A549 (cell line): Measurements from ENCODE around the gene FAM227B. TPM values are rescaled to one million over a fixed set of nuclear protein-coding genes. Genes with fewer than 3 reads are reported as not detected.
A peak's percentile ranks its signal among the peaks of the same experiment; 100 is the strongest.
"Not testable (repeated sequence)": the region's sequence is repeated elsewhere in the genome, so short reads cannot be mapped to it uniquely, and the experiment has no call there.

Source experiments
- ATAC-seq, 2 experiments: fragments of 200-7000 bp in 1 of 2; fragments of >200 bp in 1 of 2; cut with Nextera tagmentation in 1 of 2; cut with Tn5 transposase in 1 of 2; 3 replicates each; pipeline versions ENCODE4 v1.8.0 to v1.9.1; 2018 to 2020; ENCODE audit warnings: mild to moderate bottlenecking in 1 of 2, moderate library complexity in 1 of 2
- CTCF ChIA-PET: fragments of 300-600 bp; sonication (Branson Sonifier 250); formaldehyde crosslinking; extraction: SDS; loops from one replicate; lab custom pipeline; 2021; ENCODE audit warnings: antibody characterized with exemption, inconsistent platforms; lab: Yijun Ruan, JAX
- POLR2A ChIA-PET: fragments of 350-600 bp; formaldehyde crosslinking; extraction: SDS; loops from one replicate; lab custom pipeline; 2021; ENCODE audit warnings: antibody characterized with exemption, inconsistent platforms; lab: Yijun Ruan, JAX
- DNase-seq, 2 experiments: peaks; one replicate each; pipeline versions ENCODE4 v3.0.0 to v3.0.0-alpha.2; 2011 to 2016; ENCODE audit warnings: low read depth in 1 of 2, low spot score in 1 of 2
- FAIRE-seq: peaks from 2 replicates; lab custom pipeline; 2011; peaks lifted over from hg19 to GRCh38; lab: Jason Lieb, UNC
- H3K27ac ChIP-seq, 2 experiments: fragments of >200 bp; sonication (Bioruptor Twin); formaldehyde crosslinking; 3 replicates each; pipeline ENCODE4 v1.5.1; 2016 to 2017
- H3K4me1 ChIP-seq: fragments of >200 bp; sonication (Bioruptor Twin); formaldehyde crosslinking; 3 replicates; pipeline ENCODE4 v1.6.1; 2016
- H3K4me2 ChIP-seq: fragments of >200 bp; sonication (Bioruptor Twin); formaldehyde crosslinking; 3 replicates; pipeline ENCODE4 v1.6.1; 2016
- H3K4me3 ChIP-seq: fragments of >200 bp; sonication (Bioruptor Twin); formaldehyde crosslinking; 3 replicates; pipeline ENCODE4 v1.5.1; 2016
- H3K9me3 ChIP-seq: fragments of >200 bp; sonication (Bioruptor Twin); formaldehyde crosslinking; 3 replicates; pipeline ENCODE4 v1.6.1; 2016
- KDM1A ChIP-seq: fragments of 200-600 bp; sonication (generic); IDR thresholded peaks from 2 replicates; pipeline ENCODE4 v1.6.1; 2016; ENCODE audit warnings: low read depth, mild to moderate bottlenecking
- NPAS2 ChIP-seq: fragments of 250-450 bp; sonication (Bioruptor Pico); IDR thresholded peaks from 2 replicates; pipeline ENCODE4 v1.8.0; 2022; ENCODE audit warnings: mild to moderate bottlenecking, moderate library complexity, borderline replicate concordance
- RAD21 ChIP-seq, 2 experiments: fragments of >200 bp in 1 of 2; sonication (Bioruptor Twin) in 1 of 2; formaldehyde crosslinking in 1 of 2; IDR thresholded peaks in 1 of 2; conservative IDR thresholded peaks in 1 of 2; 2 replicates in 1 of 2; 3 replicates in 1 of 2; pipeline ENCODE4 v1.6.1; 2012 to 2018; ENCODE audit warnings: inconsistent platforms in 1 of 2
- RARB ChIP-seq: fragments of 250-450 bp; sonication (Bioruptor Pico); IDR thresholded peaks from 2 replicates; pipeline ENCODE4 v1.8.0; 2021; ENCODE audit warnings: mild to moderate bottlenecking, moderate library complexity
- TFCP2L1 ChIP-seq: fragments of 250-450 bp; sonication (Bioruptor Pico); IDR thresholded peaks from 2 replicates; pipeline ENCODE4 v1.5.0; 2021; ENCODE audit warnings: mild to moderate bottlenecking
- ZFP36 ChIP-seq: fragments of 450-650 bp; IDR thresholded peaks from 2 replicates; pipeline ENCODE4 v1.6.1; 2014; ENCODE audit warnings: borderline replicate concordance; ENCODE audit not compliant: partially characterized antibody
- ZSCAN20 ChIP-seq: fragments of 250-450 bp; sonication (Bioruptor Pico); IDR thresholded peaks from 2 replicates; pipeline ENCODE4 v1.8.0; 2022; ENCODE audit warnings: mild to moderate bottlenecking, moderate library complexity
- WGBS: methylation state at CpG from one replicate; pipeline ENCODE4 v1.1.6; 2017; ENCODE audit errors: missing lambda C conversion rate; 5-methylcytosine and 5-hydroxymethylcytosine counted together
- polyA plus RNA-seq, 4 experiments: library from polyadenylated mRNA; depleted of rRNA in 3 of 4; stranded (reverse); fragments of >200 nt; fragmentation: RNase III in 1 of 4; extraction: RNeasy Plus Mini Kit Qiagen cat#74134 plus additional on column Dnase treatment in 1 of 4; gene quantifications; 2 replicates in 3 of 4; 3 replicates in 1 of 4; pipeline ENCODE4 v1.2.3, GENCODE V29; 2011 to 2017
- TF ChIP-seq, protein P1 (sequence below): fragments of 200-600 bp; sonication (generic); IDR thresholded peaks from 2 replicates; pipeline ENCODE4 v1.6.1; 2016; ENCODE audit warnings: antibody characterized with exemption, mild to moderate bottlenecking, moderate library complexity
- TF ChIP-seq, protein P2 (sequence below): fragments of 250-450 bp; sonication (Bioruptor Pico); IDR thresholded peaks from 2 replicates; pipeline ENCODE4 v1.5.0; 2020; ENCODE audit warnings: low read depth, mild to moderate bottlenecking, moderate library complexity
- TF ChIP-seq, protein P3 (sequence below): fragments of 250-450 bp; sonication (Bioruptor Pico); IDR thresholded peaks from 2 replicates; pipeline ENCODE4 v1.5.0; 2021; ENCODE audit warnings: mild to moderate bottlenecking, moderate library complexity, borderline replicate concordance

The FAM227B gene
- polyA plus RNA-seq, 2 of the 4 experiments (the other 2 are of a cell fraction), result 1.9 to 3.7 TPM

DNA sequence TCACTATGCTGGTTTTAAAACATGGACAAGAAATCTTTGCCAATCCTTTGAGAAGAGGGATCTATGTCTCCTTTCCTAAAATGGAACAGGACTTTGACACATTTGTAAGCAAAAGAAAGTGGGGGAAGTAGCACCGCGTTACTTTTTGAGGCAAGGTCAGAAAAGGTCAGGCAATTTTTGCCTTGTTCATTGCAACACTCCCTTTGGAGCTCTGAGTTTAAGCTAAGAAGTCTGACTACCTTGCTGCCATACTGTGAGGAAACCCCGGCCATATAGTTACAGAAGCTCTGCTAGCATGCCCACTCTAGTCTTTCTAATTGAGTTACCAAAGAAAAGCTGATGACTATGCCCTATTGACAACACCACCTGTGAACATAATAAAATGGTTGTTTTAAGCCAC lies 1.4 kb downstream of the FAM227B start:
- DNase-seq, result no peak
- 80% methylated on average over 3 of the region's 3 CpGs for WGBS
- CTCF ChIA-PET, result no interaction called here

DNA sequence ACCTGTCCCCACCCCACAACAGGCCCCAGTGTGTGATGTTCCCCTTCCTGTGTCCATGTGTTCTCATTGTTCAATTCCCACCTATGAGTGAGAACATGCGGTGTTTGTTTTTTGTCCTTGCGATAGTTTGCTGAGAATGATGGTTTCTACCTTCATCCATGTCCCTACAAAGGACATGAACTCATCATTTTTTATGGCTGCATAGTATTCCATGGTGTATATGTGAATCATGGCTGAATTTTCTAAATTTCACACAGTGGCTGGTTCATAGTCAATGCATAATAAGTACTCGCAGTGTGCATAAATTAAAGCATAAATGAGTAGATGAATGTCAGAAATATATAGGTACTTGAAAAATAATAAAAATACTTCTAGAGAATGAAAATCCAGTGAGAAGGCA lies 8.4 kb downstream of the FAM227B start:
- H3K4me2 ChIP-seq, ATAC-seq, DNase-seq, FAIRE-seq, H3K9me3 ChIP-seq, CTCF ChIA-PET, H3K27ac ChIP-seq, POLR2A ChIA-PET, H3K4me3 ChIP-seq, H3K4me1 ChIP-seq: not testable (repeated sequence)
- WGBS, result 74% methylated on average over 3 of the region's 3 CpGs

More for the DNA sequence above, 1.4 kb downstream of the FAM227B start:
- Histone ChIP-seq H3K9me3 (no peaks in the 10 kb centered on the region), H3K27ac (no peak overlapping the region), H3K4me1 (peaks cover 10% of the 10 kb centered on the region; the same call in 2 of the 3 replicates), H3K4me3 (no peak overlapping the region), H3K4me2 (peak overlapping the region; percentile 98; the same call in 2 of the 3 replicates)
- ATAC-seq (no peak), FAIRE-seq (no peak)
- TF ChIP-seq, protein P1, sequence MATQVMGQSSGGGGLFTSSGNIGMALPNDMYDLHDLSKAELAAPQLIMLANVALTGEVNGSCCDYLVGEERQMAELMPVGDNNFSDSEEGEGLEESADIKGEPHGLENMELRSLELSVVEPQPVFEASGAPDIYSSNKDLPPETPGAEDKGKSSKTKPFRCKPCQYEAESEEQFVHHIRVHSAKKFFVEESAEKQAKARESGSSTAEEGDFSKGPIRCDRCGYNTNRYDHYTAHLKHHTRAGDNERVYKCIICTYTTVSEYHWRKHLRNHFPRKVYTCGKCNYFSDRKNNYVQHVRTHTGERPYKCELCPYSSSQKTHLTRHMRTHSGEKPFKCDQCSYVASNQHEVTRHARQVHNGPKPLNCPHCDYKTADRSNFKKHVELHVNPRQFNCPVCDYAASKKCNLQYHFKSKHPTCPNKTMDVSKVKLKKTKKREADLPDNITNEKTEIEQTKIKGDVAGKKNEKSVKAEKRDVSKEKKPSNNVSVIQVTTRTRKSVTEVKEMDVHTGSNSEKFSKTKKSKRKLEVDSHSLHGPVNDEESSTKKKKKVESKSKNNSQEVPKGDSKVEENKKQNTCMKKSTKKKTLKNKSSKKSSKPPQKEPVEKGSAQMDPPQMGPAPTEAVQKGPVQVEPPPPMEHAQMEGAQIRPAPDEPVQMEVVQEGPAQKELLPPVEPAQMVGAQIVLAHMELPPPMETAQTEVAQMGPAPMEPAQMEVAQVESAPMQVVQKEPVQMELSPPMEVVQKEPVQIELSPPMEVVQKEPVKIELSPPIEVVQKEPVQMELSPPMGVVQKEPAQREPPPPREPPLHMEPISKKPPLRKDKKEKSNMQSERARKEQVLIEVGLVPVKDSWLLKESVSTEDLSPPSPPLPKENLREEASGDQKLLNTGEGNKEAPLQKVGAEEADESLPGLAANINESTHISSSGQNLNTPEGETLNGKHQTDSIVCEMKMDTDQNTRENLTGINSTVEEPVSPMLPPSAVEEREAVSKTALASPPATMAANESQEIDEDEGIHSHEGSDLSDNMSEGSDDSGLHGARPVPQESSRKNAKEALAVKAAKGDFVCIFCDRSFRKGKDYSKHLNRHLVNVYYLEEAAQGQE, result no peak
- POLR2A ChIA-PET, result no interaction called here

DNA sequence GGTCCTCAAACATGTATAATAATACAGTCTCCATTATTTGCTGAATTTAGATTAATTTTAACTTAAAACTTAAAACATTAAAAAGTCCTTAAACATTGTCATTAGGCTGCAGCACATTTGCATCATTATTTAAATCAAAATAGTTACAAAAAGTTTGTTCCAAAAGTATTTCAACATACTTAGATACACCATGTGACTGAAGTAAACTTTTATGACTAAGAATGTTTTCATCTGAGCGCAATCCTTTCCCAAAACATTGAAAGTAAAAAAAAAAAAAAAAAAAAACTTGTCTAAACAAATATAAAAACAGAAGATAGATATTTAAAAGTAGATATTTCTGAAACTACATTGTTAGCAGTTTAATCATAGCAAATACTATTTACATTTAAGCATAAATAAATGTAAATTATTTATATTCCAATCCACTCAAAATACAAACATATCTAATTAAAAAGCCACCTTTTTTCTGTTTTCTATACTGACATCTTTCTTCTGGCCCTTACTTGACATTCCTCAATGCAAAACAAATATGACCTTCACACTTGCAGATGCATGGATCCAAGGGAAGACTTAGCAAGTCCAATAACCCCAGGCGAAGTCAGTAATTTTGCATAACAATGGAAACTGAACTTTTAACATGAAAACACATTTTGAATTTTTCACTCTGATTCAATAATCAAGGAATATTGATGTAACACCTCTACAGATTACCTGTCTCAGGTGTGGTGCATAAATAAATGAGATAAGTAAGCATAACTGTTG lies 10.3 kb downstream of the FAM227B start:
- CTCF ChIA-PET, result no interaction called here

DNA sequence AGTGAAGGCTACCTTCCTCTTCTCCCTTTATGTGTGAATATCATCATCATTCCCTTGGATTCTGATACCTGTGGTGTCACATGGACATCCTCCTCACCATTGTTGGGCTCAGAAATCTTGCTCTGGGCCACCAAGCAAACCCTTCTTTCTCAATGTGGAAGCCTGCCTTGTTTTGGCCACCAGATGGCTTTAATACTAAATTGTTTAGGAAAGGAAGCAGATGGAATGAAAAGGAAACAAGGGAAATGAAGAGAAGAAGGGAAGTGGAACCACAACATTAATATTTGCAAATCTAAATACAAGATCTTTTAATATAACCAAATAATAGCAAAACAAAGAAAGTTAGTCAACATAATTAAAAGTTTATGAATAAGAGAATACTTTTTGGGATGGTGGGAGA lies 14.0 kb downstream of the FAM227B start:
- ChIA-PET POLR2A (no interaction called here), CTCF (no interaction called here)
- no peak overlapping the region for H3K4me2 ChIP-seq
- H3K4me1 ChIP-seq, result no peaks in the 10 kb centered on the region
- TF ChIP-seq ZSCAN20 (no peak), NPAS2 (no peak), RAD21 (conservative IDR thresholded peaks at IDR 0.05 in 1 of 2, IDR thresholded peaks at IDR 0.05 in 1 of 2) (no peak)
- H3K9me3 ChIP-seq, result 0 out of 3 replicates have a peak, but pooled peaks cover 3% of the 10 kb centered on the region
- ATAC-seq (no peak), FAIRE-seq (no peak), DNase-seq (no peak)
- H3K4me3 ChIP-seq, result no peak overlapping the region
- no peak overlapping the region for H3K27ac ChIP-seq

More for the DNA sequence above, 10.3 kb downstream of the FAM227B start:
- Histone ChIP-seq H3K4me2 (no peak overlapping the region), H3K27ac (no peak overlapping the region), H3K4me3 (no peak overlapping the region), H3K9me3 (no peaks in the 10 kb centered on the region), H3K4me1 (no peaks in the 10 kb centered on the region)
- no peak for TF ChIP-seq KDM1A
- TF ChIP-seq, protein P2, sequence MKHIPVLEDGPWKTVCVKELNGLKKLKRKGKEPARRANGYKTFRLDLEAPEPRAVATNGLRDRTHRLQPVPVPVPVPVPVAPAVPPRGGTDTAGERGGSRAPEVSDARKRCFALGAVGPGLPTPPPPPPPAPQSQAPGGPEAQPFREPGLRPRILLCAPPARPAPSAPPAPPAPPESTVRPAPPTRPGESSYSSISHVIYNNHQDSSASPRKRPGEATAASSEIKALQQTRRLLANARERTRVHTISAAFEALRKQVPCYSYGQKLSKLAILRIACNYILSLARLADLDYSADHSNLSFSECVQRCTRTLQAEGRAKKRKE (CRISPR knock-in tag), result no peak
- no peak for TF ChIP-seq RARB (CRISPR knock-in tag)
- TF ChIP-seq ZFP36, result no peak
- TF ChIP-seq, protein P3, sequence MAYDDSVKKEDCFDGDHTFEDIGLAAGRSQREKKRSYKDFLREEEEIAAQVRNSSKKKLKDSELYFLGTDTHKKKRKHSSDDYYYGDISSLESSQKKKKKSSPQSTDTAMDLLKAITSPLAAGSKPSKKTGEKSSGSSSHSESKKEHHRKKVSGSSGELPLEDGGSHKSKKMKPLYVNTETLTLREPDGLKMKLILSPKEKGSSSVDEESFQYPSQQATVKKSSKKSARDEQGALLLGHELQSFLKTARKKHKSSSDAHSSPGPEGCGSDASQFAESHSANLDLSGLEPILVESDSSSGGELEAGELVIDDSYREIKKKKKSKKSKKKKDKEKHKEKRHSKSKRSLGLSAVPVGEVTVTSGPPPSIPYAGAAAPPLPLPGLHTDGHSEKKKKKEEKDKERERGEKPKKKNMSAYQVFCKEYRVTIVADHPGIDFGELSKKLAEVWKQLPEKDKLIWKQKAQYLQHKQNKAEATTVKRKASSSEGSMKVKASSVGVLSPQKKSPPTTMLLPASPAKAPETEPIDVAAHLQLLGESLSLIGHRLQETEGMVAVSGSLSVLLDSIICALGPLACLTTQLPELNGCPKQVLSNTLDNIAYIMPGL (CRISPR knock-in tag), result no peak
- TF ChIP-seq TFCP2L1, result no peak
- DNase-seq (no peak), ATAC-seq (no peak), FAIRE-seq (no peak)
- 75% methylated on average over 2 of the region's 2 CpGs for WGBS
- POLR2A ChIA-PET, result no interaction called here
